K562 (cell line): Measurements from ENCODE around the gene MRPL38. TPM values are rescaled to one million over a fixed set of nuclear protein-coding genes. Genes with fewer than 3 reads are reported as not detected.
A peak's percentile ranks its signal among the peaks of the same experiment; 100 is the strongest.

ENCODE experiments used
- ARID2 ChIP-seq: fragments of 450-650 bp; IDR thresholded peaks from 2 replicates; pipeline ENCODE4 v1.6.1; 2017; ENCODE audit warnings: antibody characterized with exemption, mild to moderate bottlenecking
- CTBP1 ChIP-seq: fragments of 450-650 bp; IDR thresholded peaks from 2 replicates; pipeline ENCODE4 v1.6.1; 2016; ENCODE audit warnings: borderline replicate concordance
- CTCFL ChIP-seq: IDR thresholded peaks from 2 replicates; pipeline ENCODE4 v1.6.1; 2011; ENCODE audit warnings: borderline replicate concordance, low read depth, mild to moderate bottlenecking, moderate library complexity, low read length; ENCODE audit not compliant: insufficient read depth, poor library complexity, severe bottlenecking
- EGR1 ChIP-seq: fragments of 450-650 bp; conservative IDR thresholded peaks from 2 replicates; pipeline ENCODE4 v1.6.1; 2017; ENCODE audit warnings: mild to moderate bottlenecking
- EZH2 ChIP-seq: IDR thresholded peaks from 2 replicates; pipeline ENCODE4 v1.6.1; 2012; ENCODE audit warnings: low read depth, mild to moderate bottlenecking, inconsistent platforms, low read length, borderline replicate concordance
- FUS ChIP-seq: fragments of 200-400 bp; formaldehyde crosslinking; optimal IDR thresholded peaks from 2 replicates; pipeline ENCODE3; 2017; ENCODE audit warnings: low read depth, low read length
- HDAC1 ChIP-seq, 2 experiments: fragments of 450-650 bp; IDR thresholded peaks; 2 replicates each; pipeline ENCODE4 v1.6.1; 2016 to 2017; ENCODE audit warnings: inconsistent platforms in 1 of 2, mild to moderate bottlenecking in 1 of 2, moderate library complexity in 1 of 2
- MCM7 ChIP-seq, 2 experiments: fragments of 450-650 bp; IDR thresholded peaks; 2 replicates each; pipeline ENCODE4 v1.6.1; 2016 to 2018
- NFYB ChIP-seq: IDR thresholded peaks from 2 replicates; pipeline ENCODE4 v1.6.1; 2011; ENCODE audit warnings: mild to moderate bottlenecking, moderate library complexity; ENCODE audit not compliant: insufficient read length; ENCODE audit errors: extremely low read depth
- NRF1 ChIP-seq, 2 experiments: fragments of 450-650 bp; IDR thresholded peaks in 1 of 2; conservative IDR thresholded peaks in 1 of 2; 2 replicates each; pipeline ENCODE4 v1.6.1; 2014; ENCODE audit warnings: mild to moderate bottlenecking in 2 of 2
- PHB ChIP-seq: fragments of 250-450 bp; sonication (Bioruptor Pico); IDR thresholded peaks from 2 replicates; pipeline ENCODE4 v1.5.0; 2021
- PTRF ChIP-seq: fragments of 450-650 bp; IDR thresholded peaks from 2 replicates; pipeline ENCODE4 v1.6.1; 2016; ENCODE audit warnings: mild to moderate bottlenecking, missing genetic modification characterization, missing compliant biosample characterization
- RB1 ChIP-seq: fragments of 450-650 bp; IDR thresholded peaks from 2 replicates; pipeline ENCODE4 v1.6.1; 2017; ENCODE audit warnings: low read depth, mild to moderate bottlenecking
- RNF219 ChIP-seq: fragments of 250-450 bp; sonication (Bioruptor Pico); IDR thresholded peaks from 2 replicates; pipeline ENCODE4 v1.5.0; 2022; ENCODE audit warnings: mild to moderate bottlenecking
- TCF15 ChIP-seq: fragments of 250-450 bp; sonication (Bioruptor Pico); IDR thresholded peaks from 2 replicates; pipeline ENCODE4 v1.8.0; 2022; ENCODE audit warnings: moderate library complexity, mild to moderate bottlenecking, inconsistent platforms
- ZC3H4 ChIP-seq: sonication (generic); formaldehyde crosslinking; IDR thresholded peaks from 2 replicates; pipeline ENCODE4 v1.9.0; 2021; ENCODE audit warnings: missing genetic modification reagents, borderline replicate concordance
- ZKSCAN8 ChIP-seq: fragments of 200-800 bp; sonication (Bioruptor generic); IDR thresholded peaks from 2 replicates; pipeline ENCODE4 v1.6.1; 2016; ENCODE audit warnings: missing genetic modification characterization, missing compliant biosample characterization
- ZNF146 ChIP-seq: IDR thresholded peaks from one replicate; pipeline ENCODE4 v1.6.1; 2018; ENCODE audit warnings: missing compliant biosample characterization; ENCODE audit not compliant: unreplicated experiment
- polyA plus RNA-seq, 8 experiments: library from polyadenylated mRNA; depleted of rRNA in 4 of 8; stranded (reverse) in 5 of 8; unstranded in 3 of 8; fragments of >200 nt; fragmentation: Nextera tagmentation in 2 of 8; fragmentation: Illumina TruSeq in 1 of 8; extraction: Ambion mirVana in 2 of 8; extraction: Trizol in 1 of 8; gene quantifications; 2 replicates each; pipeline versions ENCODE4 v1.2.1 to v1.2.3, GENCODE V29; 2011 to 2014; ENCODE audit warnings: inconsistent platforms in 1 of 8, missing spikeins in 1 of 8
- total RNA-seq, 7 experiments: library from RNA; depleted of rRNA in 6 of 7; stranded (reverse); fragments of >200 nt in 6 of 7; fragmentation: Illumina TruSeq in 2 of 7; extraction: Trizol in 2 of 7; gene quantifications; 2 replicates each; pipeline versions ENCODE4 v1.2.1 to v1.2.3, GENCODE V29; 2011 to 2021; ENCODE audit warnings: low replicate concordance in 1 of 7
- TF ChIP-seq, protein P1 (sequence below): fragments of 450-650 bp; formaldehyde crosslinking; IDR thresholded peaks from 2 replicates; pipeline ENCODE4 v1.4.0; 2020; ENCODE audit warnings: mild to moderate bottlenecking, moderate library complexity
- TF ChIP-seq, protein P2 (sequence below): fragments of 450-650 bp; IDR thresholded peaks from 2 replicates; pipeline ENCODE4 v1.6.1; 2014; ENCODE audit warnings: low read depth, mild to moderate bottlenecking, moderate library complexity, borderline replicate concordance

MRPL38 gene
- total and polyA plus RNA-seq, 9 of the 15 experiments (the other 6 are each of a cell fraction or from before 2014, with no cell fraction given), result 4.5 to 154 (median 48.5) TPM

GRCh38 chr17:75856062-75856756 lies 48.5 kb downstream of the MRPL38 start (continued):
- TF ChIP-seq, protein P1, sequence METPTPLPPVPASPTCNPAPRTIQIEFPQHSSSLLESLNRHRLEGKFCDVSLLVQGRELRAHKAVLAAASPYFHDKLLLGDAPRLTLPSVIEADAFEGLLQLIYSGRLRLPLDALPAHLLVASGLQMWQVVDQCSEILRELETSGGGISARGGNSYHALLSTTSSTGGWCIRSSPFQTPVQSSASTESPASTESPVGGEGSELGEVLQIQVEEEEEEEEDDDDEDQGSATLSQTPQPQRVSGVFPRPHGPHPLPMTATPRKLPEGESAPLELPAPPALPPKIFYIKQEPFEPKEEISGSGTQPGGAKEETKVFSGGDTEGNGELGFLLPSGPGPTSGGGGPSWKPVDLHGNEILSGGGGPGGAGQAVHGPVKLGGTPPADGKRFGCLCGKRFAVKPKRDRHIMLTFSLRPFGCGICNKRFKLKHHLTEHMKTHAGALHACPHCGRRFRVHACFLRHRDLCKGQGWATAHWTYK (CRISPR knock-in tag), result no peak; the same call in 1 of the 2 replicates
- TF ChIP-seq TCF15 (CRISPR knock-in tag) (no peak), PTRF (no peak), PHB (CRISPR knock-in tag) (0 out of 2 replicates have a peak, but pooled peaks have one; percentile 12), NRF1 (conservative IDR thresholded peaks at IDR 0.05 in 1 of 2, IDR thresholded peaks at IDR 0.05 in 1 of 2) (no peak), EZH2 (no peak), RNF219 (CRISPR knock-in tag) (no peak), EGR1 (no peak), RB1 (peak; percentile 72; the same call in 1 of the 2 replicates), ARID2 (no peak), MCM7 (IDR thresholded peaks at IDR 0.05) (no peak), ZNF146 (no peak), NFYB (no peak), FUS (no peak), ZC3H4 (CRISPR knock-in tag) (peak; percentile 9; the same call in 1 of the 2 replicates), CTCFL (peak; percentile 44), ZKSCAN8 (CRISPR knock-in tag) (no peak), HDAC1 (IDR thresholded peaks at IDR 0.05) (peak in 1 of 2 experiments; percentile 68; a peak in 1 of 4 replicates), CTBP1 (no peak)
- TF ChIP-seq, protein P2, sequence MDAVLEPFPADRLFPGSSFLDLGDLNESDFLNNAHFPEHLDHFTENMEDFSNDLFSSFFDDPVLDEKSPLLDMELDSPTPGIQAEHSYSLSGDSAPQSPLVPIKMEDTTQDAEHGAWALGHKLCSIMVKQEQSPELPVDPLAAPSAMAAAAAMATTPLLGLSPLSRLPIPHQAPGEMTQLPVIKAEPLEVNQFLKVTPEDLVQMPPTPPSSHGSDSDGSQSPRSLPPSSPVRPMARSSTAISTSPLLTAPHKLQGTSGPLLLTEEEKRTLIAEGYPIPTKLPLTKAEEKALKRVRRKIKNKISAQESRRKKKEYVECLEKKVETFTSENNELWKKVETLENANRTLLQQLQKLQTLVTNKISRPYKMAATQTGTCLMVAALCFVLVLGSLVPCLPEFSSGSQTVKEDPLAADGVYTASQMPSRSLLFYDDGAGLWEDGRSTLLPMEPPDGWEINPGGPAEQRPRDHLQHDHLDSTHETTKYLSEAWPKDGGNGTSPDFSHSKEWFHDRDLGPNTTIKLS, result no peak
